Stimulated activated CD4-positive, alpha-beta T cell treated with anti-CD3 and anti-CD28 coated beads, TNF-alpha, amount 100 ng/mL, for 1 hour (primary cell): Measurements from ENCODE around the gene GFI1B.

ENCODE experiments used
- DNase-seq, 3 donors: peaks; one replicate each; pipeline ENCODE4 v3.0.0-alpha.2; 2020; ENCODE audit warnings: low read depth in 3 of 3, low spot score in 1 of 3

GFI1B gene

DNA sequence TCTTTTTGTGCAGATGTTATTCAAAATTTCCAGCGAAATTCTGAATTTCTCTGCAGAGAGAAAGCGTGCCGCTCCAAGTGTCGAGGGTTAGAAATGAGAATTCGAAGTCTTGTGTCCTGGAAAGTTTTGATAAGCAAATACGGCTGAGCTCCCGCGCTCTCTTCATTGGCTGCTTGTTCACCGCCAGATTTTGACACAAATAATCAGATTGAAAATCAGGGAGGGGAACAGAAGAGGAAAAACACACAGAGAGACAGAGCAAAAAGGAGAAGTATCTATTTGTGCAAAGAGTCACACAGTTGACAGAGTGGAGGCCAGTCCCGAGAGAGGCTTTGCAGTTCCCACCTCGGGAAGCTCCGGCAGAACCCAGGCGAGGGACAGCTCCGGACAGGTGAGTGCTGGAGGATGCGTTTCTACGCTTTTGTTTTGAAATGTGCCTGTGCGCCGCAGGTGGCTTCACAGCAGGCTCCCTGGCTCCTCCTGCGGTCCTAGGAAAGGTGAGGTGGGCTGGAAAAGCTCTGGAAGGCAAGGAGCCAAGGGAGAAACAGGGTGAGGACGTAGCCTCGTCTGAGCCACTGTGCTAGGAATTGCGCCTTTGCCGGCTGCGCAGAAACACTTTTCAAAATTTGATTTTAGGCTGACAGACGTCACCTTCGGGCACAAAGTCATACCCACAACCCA lies at the start of gene GFI1B:
TSS of gene GFI1B (plus strand) at position 244 of the 681 bp plus-strand sequence. CDS start 7,985 bp downstream, outside the sequence.
- DNase-seq = no peak

DNA sequence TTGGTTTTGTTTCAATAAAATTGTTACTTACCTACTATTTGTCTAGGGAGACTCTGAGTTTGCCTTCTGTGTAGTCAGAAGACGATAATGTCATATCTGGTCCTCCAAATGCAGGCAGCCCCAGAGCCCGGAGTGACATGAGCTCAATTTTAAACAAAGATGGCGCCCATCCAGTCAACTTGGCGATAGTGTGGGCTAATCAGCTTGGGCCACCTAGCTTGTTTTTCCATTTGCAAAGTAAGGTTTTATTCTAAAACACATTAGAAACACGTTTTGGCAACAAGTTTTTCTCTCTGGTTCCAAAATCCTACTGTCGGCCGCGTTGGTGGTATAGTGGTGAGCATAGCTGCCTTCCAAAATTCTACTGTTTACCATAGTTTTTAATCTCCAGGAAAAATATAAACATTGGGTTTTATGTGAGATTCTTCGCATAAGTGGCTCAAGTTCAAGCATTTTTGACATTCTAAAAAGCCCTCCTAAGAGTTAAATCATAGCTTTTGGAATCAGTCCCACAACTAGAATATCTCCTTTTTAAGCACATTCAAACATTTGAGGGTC lies 47.2 kb upstream of the GFI1B start:
- DNase-seq = no peak

DNA sequence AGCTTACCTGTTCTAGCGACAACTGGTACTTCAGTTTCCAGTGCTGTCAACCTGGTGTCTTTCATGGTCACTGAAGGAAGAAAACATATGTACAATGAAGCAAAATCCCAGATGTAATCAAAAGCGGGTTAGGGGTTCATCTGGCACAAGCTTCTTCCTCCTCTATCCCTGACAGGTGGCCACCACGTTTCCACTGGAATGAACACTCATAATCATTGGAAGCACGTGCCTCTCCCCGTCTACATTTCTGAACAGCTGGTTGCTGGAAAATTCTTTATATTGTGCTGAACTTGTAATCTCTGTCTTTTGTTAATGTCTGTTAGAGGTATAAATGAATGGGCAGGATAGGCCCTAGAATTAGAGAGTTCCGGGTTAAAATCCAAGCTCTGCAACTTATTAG lies 43.5 kb upstream of the GFI1B start:
- no peak for DNase-seq

DNA sequence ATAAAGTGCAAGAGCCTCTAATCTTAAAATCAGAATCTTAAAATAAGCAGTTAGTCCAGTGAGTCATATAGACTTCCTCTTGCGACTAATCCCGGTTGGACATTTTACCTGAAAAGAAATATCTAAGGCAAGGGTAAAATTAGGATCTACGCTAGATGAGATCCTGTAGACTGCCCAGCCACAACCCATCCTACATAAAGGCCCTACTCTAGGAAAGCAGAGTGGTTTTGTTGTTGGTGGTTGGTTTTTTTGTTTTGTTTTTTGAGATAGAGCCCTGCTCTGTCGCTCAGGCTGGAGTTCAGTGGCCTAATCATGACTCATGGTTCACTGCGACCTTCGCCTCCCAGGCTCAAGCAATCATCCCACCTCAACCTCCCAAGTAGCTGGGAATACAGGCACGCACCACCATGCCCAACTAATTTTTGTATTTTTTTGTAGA lies 41.0 kb upstream of the GFI1B start:
- no peak for DNase-seq

DNA sequence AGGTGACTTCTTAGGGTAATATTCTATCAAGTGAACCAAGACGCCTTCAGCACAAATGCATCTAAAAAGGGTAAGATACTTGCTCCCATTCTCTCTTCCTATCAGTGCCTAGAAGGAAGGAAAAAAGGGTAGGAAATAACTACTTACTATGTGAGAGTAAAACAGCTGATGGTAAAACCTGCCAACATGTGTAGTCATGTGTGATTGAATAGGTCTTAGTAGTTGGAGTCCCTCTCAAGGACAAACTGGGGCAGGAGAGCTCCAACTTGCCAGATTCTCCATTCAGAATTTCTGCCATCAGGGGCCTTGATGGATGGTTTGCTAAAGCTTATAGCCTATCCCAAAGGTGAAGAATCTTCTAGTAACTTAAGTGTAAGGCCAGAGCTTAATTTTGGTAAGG lies 39.3 kb upstream of the GFI1B start:
- DNase-seq = no peak

DNA sequence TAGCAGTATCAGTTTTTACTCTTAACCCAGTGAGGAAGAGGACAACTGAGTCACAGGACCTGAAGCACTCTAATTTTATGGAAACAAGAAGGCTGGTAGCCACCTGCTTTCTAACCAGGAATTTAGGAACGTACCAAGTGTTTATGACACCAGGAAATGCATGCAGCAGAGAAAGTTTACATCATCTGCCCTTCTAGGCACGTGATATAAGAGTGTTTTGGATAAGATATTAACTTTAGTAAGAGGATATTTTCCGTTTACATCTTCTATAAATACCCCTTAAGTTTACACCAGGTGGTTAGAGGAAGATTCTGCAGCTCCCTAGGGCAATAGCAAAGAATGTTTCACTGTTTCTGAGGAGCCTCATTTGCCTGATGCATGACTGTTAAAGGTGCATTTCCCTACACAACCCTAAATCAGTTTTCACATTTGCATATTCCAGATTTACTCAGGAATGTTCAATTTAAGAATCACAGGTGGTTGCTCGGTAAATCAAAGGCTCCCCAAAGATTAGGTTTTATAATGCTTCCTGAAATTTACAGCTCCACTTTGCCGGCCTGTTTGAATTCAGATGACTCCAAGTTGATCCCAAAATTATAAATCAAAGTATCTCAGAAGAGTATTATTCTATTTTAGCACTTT lies 35.8 kb upstream of the GFI1B start:
- DNase-seq = no peak

DNA sequence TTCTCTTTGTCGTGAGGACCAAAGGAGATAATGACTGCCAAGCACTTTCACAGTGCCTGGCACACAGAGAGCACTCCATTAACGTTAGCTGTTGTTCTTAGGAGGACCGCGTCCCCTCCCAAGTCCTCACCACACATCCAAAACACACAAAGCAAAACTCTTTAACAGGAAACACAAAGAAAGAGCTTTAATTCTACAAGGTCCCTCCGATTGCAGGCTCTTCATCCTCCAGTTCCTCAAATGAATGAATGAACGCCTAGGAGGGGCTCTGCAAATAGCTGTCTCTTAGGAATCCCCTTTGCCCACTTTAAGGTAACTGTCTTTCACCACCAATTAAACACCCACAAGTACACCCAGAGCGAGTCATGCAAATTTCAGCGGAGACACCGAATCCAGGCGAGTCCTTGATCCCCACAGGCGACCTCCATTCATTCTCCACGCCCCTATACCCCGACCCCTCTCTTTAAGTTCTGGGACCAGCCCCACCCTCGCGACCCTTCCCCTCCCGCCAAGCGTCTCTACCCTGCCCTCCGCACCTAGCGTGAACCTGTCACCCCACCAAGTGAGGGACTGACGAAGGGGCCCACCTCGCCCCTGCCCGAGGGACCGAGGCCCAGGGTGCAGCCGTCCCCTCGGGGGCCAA lies 34.7 kb upstream of the GFI1B start:
- no peak for DNase-seq

DNA sequence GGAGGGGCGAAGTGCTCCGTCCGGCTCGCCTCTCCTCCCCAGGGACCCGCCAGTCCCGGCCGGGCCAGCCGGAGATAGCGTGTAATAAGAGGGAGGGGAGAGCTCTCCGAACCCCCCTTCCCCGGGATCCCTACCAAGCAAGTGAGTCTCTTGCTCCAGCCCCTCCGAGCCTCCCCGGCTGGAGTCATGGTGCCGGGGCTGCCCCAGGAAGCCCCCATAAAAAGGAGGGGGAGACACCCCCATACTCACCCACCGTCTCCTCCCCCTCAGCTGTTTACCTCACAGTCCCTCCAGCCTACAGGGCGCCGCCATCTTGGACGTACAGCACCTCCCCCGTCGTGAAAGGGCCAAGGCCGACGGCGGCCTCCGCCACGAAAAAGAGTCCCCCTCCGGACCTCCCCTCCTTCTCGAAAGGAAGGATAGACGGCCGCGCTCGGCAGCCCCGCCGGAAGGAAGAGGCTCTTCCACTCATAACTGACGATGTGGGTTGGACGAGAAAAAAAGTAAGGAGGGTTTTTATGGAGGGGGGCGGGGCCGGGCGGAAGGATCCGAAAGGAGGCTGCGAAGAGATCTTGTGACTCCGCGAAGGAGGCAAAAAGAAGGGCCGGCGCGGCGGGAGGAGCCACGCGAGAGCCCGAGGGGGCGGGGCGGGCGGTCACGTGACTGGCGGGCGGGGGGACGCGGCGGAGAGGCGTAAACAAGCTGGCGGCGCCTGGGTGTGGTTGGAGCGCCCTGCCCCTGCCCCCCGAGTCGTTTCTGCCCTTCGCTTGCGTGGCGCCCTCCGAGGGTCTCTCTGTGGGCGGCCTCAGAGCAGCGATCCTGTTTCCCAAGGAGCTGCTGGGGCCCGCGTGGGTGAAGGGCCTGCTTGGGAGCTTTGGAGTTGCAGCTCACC lies 34.0 kb upstream of the GFI1B start, which contains the start of gene TSC1:
TSS of gene TSC1 (minus strand) at position 323 of the 892 bp plus-strand sequence. CDS start 15,744 bp downstream, outside the sequence.
- peak; percentile 96 to 99 (median 99) for DNase-seq

DNA sequence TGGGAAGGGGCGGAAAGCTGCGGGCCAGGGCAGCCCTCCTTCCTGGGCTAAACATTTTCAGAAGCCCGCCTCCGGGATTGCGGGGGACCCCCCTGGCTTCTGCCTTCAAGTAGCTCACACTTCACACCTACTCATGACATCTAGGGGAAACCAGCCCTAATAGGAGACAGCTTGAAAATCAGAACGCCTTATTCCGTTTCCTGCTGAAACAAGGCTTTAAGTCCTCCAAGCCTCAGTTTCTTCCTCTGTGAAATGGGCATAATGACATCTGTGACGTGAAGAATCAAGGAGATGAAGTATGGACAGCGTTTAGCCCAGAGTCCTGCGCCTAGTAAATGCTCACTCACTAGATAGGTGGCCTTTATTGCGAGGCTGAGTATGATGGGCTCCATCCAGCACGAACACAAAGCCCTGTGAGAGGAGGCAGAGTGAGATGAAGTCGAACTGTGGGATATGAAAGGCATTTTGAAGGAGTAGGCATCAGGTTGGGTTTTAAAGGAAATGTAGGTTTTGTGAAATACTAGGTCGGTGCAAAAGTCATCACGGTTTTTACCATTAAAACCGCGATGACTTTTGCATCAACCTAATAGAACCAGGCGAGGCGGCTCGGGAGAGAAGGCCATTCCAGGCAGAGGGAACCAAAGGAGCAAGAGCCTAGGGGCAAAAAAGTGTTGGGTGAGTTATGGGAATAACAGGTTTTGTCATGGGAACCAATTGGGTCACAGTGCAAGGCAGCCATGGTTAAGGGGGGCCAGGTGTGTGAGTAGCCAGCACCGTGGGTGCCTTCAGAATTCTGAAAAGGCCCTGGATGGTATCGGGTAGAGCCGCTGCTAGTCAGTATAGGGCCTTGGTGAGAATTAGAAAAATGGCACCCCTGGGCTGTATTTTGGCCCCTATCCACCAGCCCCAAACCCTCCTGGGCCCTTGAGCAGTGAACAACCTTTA lies 33.0 kb upstream of the GFI1B start:
- no peak for DNase-seq

DNA sequence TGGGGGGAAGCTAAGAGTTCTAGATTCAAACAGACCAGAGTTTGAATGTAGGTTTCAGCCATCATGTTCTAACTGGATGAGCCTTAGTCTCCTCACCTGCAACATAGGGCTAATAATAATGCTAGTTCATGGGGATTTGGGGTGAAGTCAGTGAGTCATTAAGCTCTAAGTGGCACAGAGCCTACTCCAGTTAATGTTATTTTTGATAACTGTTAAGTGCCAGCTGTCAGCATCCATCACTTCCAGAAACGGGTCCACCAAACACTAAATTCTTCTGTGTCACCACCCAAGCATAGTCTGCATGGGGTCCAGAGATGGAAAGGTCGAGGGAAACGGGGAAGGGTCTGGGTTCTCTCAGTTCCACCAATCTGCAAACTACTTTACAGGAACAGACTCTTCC lies 32.3 kb upstream of the GFI1B start:
- DNase-seq = no peak

DNA sequence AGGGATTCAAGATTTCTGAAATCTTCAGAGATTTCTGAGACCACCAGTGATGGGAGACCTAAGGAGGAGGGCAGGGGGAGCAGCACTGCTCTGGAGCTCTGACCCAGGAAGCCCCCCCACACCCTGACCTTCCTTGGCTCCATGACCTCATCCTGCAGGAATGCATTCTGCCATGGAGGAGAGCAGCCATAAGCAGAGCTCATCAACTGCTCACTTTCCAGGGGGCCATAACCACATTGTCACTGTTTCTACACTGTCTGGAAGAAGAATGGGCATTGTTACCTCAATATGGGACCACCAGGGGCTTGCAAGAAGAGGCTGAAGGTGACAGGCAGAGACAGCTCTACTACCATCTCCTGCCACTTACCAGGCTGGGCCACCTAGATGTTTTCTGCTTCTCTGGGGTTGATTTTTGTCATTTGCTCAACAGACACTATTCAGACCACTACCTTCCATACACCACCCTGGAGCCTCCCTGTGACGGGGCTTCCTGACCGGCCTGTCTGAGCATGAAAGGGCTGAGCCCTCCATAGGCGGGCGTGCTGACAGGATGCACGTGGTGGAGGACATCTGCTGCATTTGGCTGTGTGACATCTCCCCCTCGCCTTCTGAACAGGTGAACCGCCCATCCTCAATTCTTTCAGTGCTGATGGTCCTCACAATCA lies 31.7 kb upstream of the GFI1B start:
- DNase-seq = no peak

DNA sequence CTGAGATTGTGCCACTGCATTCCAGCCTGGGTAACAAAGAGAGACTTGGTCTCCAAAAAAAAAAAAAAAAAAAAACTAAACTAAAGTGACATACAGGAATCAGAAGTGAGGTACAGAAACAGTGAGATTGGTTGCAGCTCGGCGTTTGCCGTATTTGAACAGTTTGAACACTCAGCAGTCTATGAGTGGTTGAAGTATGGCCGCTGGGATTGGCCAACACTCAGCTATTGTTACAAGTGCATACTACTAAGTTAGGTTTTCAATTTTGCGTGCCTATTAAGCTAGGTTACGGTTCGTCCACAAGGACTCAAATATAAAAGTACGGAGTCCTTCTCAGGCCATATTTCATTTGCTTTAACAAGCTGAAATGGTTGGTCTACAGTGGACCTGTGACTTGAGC lies 30.7 kb upstream of the GFI1B start:
- DNase-seq = no peak

DNA sequence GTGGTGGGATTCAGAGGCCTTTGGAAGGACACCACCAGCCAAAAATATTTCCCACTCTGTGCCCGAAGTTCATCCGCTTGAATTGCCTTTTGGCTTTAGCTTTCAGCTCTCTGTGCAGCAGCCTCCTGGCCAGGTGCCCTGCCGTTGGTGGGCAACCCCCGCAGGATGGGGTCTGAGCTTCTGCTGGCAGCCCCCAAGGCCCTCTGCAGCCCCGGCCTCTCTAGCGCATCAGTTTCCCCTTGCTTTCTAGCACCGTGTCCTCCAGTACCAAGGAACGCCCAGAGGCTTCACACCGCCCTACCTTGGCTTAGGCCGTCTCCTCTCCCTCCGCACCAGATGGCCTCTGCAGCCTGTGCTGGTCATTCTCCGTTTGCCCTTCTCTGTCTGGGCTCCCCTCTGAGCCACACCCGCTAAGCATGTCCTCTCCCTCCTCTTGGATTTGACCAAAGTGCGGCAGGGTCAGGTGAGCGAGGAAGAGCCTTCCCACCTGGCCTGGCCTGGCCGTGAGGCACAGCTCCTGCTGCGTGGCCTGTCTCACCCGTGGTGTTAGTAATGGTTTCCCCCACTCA lies 29.9 kb upstream of the GFI1B start:
- DNase-seq = no peak

DNA sequence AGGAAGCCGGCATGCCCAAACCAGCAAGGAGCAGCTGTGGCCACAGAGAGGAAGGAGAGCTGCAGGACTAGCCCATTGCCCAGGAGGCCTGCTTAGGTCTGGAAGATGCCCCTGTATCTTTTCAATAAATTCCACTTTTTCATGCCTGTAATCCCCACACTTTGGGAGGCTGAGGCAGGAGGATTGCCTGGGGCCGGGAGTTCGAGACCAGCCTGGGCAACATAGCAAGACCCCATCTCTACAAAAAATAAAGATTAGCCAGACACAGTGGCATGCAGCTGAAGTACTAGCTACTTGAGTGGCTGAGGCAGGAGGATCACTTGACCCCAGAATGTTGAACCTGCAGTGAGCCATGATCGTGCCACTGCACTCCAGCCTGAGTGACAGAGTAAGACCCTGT lies 28.8 kb upstream of the GFI1B start:
- DNase-seq = no peak

DNA sequence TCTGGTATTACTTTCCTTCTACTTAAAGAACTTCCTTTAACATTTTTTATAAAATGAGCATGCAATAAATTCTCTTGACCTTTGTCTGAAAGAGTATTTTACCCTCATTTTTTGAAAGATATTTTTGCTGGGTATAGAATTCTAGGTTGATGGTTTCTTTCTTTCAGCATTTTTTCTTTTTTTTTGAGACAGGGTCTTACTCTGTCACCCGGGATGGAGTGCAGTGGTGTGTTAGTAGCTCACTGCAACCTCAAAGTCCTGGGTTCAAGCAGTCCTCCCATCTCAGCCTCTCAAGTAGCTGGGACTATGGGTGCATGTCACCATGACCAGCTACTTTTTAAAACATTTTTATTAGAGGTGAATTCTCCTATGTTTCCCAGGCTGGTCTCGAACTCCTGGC lies 23.4 kb upstream of the GFI1B start:
- DNase-seq = no peak

DNA sequence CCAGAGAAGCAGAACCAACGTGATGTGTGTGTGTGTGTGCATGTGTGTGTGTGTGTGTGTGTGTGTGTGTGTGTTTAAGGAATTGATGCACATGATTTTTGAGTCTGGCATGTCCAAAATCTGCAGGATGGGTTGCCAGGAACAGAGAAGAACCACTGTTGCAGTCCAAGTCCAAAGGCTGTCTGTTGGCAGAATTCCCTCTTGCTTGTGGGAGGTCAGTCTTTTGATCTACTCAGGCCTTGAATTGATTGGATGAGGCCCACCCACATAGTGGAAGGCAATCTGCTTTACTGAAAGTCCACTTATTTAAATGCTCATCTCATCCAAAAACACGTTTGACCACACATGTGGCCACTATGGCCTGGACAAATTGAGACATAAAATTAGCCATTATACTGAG lies 22.7 kb upstream of the GFI1B start:
- no peak for DNase-seq

DNA sequence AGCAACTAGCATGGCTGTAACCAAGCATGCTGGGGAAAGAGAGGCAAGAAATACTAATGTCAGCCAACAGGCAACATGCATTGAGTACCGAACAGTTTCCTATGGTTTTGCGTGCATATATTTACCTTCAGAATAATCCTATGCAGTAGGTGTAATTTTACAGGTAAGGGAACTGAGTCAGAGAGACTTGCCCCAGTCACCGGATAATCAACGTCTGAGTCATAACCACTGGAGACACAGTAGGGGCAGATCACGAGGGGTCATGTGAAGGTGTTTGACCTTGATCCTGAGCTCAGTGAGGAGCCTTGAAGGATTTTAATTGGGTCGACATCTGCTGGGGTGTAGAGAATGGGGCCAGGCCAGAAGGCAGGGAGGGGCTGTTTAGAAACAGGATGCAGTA lies 20.7 kb upstream of the GFI1B start:
- no peak for DNase-seq

DNA sequence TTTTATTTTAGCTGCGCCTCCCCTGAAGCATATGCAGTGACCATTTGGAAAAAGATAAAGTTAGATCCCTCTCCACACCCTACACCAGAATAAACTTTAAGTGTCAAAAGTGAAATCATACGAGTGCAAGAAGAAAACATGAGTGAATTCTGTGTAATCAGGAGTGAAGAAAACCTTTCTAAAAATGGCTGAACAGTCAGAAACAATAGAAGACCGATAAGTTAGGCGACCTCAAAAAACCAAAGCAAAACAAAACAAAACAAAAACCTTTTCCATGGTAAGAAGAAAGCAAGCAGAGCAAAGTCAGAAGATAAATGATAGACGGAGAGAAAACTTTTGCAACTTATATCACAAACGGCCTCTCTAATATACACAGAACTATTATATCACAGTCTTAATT lies 17.5 kb upstream of the GFI1B start:
- no peak for DNase-seq

DNA sequence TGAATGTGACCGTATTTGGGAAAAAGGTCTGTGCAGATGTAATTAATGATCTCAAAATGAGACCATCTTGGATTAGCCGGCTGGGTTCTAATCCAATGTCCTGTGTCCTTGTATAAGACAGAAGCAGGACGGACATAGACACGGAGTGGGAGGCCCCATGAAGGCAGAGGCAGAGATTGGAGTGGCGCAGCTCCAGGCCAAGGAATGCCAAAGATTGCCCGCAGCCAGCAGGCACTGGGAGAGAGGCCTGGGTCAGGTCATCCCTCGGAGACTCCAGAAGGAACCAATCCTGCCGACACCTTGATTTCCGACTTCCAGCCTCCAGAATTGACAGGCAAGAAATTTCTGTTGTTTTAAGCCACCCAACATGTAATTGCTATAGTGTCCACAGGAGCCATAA lies 13.0 kb upstream of the GFI1B start:
- no peak for DNase-seq
